GOT3 (cell line): ENCODE measurements around the gene AIDA.

Experiments
- DNase-seq: peaks from one replicate; lab custom pipeline; 2025; ENCODE audit warnings: mixed read lengths; lab: John Stamatoyannopoulos, UW

AIDA gene

DNA sequence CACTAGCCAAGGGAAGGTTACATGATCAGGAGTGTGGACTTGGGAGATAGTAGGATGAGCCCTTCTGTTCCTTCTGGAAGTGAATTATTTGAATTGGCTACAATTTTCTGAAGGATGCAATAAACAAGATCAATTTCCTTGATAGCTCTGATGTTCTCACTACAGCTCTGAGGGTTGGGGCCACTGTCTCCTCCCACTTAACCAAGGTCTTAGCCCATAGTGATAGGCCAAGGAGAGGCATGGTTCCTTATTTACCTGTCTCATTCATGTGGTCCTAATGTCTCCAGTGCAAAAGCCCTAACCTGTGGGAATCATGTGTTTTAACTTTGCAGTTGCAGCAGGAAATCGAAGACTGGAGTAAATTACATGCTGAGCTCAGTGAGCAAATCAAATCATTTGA is 59.6 kb downstream of the AIDA start:
- DNase-seq, result no peak

DNA sequence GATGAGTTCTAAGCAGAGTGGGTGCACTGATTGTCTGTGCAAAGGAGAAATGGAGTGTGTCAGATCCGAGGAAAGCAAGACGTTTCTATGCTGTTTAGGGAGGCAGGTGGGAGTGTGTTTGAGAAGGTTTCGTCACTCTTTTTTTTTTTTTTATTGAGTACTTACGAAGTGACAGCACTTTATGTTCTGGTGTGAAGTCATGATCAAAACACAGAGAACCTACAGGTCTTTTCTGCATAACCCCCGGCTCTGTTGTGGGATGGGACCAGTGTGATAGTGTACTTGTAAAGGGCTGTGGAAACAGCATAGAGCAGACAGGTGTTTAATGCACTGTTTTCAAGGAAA is 67.7 kb downstream of the AIDA start:
- DNase-seq, result no peak

DNA sequence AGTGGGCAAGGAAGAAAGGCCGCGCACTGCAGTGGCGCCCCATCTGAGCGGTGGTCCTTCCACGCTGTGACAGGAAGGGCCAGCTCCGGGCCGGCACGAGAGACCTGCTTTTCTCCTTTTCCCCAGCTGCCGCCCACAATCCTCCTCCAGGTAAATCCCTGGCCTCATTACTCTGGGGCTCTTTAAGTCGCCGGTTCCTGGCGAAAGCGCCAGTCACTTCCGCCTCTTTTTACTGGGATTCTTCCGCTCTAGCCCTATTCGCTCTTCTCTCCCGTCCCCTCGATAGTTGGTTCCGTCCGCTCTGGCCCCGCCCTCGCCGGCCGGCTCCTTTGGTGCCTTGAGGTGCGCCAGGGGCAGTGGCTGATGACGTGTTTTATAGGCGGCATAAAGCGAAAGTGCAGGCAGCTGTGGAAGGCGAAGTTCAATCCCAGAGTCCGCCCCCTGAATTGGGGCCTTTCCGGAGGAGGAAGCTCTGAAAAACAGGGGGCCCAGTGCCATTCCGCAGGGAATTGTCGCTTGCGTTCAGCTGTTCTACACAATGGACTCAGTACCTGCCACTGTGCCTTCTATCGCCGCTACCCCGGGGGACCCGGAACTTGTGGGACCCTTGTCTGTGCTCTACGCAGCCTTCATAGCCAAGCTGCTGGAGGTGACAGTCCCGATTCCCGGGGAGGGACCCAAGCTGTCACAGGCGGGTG is 68.2 kb downstream of the AIDA start:
- peak; percentile 85 for DNase-seq

DNA sequence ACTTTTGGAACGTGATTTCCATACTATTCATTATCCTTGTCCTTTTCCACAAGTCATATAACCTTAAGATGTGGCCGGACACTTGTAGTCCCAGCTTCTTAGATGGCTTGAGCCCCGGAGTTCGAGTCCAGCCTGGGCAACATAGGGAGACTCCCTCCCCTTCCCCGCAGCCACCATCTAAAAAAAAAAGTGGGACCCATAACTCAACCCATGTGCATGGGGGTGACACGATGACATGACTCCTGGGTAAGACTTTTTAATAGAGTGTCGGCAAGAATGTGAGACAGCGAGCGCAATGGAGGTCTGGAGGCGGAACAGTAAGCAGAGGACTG is 68.7 kb downstream of the AIDA start:
- DNase-seq, result no peak

DNA sequence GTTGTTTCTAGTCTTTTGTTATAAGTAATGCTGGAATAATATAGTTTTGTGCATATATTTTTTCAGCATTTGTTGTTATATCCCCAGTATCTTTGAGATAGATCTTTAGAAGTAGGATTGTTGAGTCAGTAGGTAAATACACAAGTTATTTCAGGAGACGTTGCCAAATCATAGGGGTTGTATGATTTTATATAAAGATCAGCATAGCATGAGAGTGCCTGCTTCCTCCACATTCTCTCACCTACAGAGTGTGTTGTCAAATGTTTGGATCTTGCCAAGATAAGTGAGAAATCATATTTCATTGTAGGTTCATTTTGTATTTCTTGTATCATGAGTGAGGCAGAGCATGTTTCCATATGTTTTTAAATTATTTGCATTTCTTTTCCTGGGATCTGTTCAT is 69.8 kb downstream of the AIDA start:
- no peak for DNase-seq

DNA sequence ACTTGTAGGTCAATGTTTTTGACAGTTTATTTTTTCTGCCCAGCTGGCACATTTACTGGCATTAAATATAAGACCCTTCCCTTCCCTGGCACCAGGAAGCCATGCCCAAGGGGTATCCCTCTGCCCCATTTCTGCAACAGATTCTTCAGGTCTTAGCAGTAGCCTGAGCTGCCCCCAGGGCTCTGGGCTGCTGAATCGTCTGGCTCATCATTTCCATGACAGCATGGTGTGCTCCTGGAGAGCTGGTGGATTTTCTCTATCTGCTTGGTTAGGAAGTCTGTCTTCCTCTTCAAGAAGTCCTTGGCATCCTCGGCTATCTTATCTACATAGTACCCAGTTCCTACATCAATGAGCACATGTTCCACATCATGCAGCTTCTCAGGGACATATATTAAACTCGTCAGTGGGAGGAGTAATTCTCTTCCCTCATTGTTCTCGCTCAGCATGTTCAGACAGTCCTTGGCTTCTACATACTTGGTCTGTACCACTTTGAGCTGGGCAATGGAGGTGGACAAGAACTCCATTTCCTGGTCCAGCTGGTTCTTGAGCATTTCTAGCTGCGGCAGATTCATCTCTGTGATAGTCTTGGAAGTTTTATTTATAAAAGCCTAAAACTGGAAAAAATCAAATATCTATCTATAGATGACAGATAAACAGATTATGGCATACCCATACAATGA is 70.9 kb downstream of the AIDA start:
- no peak for DNase-seq

DNA sequence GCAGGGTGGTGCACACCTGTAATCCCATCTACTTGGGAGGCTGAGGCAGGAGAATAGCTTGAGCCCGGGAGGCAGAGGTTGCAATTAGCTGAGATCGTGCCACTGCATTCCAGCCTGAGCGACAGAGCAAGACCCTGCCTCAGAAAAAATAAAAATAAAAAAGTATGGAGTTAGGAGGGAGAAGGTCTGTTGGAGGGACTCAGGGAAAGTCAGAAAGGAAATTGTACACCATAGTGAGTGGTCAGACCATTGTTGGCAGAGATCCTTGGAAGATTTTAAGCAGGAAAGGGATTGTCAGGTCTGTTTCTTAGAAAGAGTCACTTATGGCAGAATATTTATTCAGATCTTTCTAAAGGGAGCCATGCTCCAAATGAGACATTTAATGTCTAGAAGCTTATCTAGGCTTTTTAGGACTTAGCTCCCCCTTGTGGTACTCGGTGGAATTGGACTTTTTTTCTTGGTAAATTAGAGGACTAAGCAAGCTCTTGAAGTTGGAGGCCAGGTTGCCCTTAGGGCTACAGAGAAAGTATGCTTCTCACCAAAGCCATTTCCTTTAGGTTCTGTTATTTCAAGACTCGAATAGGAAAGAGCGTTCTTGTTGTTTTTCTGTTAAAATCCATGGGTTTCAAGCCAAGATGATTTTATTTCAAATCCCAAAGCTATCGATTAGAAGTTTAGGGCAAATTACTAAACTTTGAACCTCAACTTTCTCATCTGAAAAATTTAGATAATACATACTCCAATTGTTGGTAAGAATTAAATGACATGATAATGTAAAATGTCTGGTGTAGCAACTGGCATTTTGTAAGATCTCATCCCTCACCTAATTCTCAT is 77.9 kb downstream of the AIDA start:
- DNase-seq, result no peak

DNA sequence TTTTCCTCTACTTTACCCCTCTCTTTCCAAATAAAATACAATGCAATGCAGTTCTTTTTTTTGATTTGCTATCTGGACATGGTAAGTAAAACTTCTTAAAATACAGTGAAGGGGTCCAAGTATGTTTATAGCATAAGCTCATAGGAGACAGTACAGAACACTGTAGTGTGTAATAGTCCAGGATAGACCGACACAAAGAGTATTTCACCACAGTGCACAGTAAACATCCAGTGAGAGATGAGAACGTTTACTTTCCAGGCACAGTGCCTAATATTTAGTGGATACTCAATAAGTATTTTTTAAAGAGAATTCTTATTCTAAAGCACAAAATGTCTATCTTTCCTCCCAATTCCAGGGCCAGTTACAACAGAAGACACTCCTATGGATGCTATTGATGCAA is 79.5 kb downstream of the AIDA start:
- no peak for DNase-seq

DNA sequence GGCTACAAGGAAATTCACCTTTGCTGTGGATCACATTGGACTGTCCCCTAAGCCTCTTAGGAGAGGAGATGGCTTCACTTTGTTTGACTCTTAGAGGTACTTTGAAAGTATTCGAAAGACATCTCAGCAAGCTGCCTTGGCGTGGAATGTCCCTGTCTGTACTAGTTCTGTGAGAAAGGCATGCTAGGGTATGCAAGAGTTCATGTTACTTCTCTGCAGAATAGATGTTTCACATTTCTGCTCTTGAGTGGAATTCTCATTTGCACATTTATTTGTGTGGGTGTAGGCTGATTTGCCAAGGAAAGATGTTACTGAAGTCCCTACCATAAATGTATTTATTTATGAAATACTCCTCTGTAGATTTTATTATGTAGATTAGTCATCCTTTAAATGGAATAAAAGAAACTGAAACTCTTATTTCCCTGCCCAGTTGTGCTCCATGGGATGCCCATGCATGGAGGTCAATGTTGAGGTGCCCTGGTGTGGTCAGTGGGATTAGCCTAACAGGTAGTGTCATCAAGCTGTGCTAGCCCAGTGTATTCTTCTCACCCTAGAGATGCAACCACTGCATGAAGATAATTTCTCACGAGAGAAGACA is 80.6 kb downstream of the AIDA start:
- no peak for DNase-seq

DNA sequence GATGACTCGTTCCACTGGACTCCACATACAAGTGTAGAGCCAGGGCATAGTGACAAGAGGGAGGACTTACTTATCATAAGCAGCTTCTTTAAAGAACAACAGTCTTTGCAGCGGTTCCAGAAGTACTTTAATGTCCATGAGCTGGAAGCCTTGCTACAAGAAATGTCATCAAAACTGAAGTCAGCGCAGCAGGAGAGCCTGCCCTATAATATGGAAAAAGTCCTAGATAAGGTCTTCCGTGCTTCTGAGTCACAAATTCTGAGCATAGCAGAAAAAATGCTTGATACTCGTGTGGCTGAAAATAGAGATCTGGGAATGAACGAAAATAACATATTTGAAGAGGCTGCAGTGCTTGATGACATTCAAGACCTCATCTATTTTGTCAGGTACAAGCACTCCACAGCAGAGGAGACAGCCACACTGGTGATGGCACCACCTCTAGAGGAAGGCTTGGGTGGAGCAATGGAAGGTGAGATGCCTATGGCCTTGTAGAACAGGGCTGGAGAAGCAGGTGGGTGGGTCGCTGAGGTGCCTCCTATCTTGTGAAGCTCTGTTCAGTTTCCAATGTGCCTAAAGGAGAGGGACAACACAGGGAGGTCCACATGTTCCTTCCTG is 82.3 kb downstream of the AIDA start:
- no peak for DNase-seq

DNA sequence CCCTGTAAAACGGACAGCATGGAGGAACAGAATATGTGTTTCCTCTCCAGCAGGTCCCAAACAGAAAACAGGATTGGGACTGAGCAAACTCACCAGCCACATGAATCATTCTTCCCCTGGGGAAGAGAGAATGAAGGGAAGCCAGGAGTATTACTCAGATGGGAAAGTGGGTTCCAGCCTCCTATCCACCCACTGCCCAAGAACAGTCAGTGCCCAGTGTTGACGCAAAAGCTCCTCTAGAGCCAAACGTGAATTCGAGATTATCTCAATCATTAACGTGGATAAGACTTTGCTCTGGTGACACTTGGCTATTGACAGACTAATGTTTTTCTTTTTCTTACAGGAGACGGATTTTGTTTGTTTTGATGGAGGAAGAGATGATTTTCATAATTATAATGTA is 85.1 kb downstream of the AIDA start:
- DNase-seq, result peak; percentile 32

DNA sequence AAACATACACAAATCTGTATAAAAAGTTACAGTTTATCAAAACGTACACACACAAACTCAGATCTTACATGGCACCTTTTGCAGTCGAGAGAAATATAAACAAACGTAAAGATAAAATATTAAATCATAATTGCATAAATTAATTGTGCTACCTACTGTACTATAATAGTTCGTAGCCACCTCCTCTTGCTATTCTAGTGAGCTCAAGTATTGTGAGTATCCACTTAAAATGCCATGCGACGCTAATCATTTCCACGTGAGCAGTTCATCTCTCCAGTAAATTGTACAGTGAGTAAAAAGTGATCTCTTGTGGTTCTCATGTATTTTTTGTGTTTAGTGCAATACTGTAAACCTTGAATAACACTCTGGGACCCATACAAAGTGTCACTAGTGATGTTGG is 88.1 kb downstream of the AIDA start:
- no peak for DNase-seq

DNA sequence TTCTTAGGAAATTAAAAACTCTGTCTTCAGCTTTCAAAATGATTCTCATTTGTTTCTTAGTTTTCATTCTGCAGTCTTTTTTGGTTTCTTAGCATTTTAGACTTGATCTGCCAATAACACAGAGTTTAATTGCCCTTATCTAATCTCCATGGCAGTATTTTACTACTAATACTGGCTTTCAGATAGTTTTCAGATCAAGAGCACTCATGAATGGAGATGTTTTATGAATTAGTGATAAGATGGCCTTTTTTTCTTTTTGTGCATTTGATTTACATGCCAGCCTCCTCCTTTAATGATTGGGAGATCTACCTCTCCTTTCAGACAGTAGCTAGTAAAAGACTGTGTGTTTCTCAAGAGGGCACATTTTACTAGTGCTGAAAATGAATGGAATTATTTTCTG is 88.8 kb downstream of the AIDA start:
- DNase-seq, result no peak

DNA sequence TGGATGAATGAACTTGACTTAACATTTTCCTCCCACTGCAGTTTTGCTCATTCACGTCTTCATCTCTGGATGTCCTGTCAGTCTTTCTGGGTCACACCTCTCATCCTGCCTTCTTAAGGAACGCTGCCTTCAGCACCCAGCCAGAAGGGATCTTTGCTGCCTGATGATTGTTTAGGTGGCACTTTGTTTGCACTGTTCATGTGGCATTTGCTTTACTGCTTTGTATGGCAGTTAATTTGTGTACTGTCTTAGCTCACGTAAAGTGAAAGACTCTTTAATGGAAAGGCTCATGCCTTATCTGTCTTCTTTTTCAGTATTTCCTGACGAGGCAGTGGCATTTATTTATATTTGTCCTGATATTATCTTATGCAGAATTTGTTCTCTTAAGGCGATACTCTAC is 89.5 kb downstream of the AIDA start:
- no peak for DNase-seq

DNA sequence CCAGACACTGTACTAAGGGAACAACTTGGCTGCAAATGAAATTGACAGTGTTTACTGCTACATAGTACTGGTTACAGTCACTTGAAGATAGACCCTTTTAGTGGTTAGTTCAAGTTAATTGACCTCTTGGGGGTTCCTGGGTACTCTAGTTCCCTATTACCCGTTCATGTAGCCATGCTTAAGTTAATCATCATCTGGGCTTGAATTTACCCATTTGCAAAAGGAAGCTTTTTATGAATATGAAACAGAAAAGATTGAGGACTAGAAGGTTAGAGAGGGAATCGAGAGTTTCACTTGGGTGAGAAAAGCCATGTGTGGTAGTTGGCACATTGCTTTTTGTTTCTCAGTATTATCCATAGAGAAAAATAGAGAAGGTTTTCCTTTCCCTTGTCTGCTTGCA is 91.7 kb downstream of the AIDA start:
- no peak for DNase-seq

DNA sequence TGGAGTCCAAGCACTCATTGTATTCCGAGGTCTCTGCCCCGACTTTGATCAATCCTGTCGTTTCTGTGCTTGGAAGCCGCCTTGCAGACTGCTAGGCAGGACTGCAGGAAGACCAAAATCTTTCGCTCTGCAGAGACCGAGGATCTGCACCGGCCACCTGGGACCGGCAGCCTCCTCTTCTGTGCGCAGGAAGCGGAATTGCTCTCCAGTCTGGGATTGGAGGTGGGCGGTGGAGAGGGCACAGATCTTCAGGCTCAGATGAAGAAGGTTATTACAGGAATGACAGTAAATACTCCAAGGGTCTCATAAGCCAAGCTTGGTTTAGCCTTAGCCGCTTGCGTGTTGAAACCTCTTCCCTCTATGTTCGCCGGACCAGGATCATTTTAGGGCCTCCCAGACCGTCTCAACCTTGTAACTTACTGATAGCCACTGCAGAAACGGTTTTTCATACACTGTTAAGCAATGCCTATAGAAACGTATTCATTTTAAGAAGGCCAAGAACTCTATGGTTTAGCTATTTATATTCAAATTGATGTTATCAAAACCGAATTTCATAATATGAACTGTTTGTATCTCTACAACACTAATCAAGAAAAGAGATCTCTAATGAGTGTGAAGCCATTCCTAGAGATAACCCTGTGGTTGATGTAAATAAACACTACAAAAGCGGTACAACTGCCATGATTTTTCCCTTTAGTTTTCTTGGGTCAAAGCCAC is 93.3 kb downstream of the AIDA start:
- DNase-seq, result no peak
